Natural killer cell treated with Interleukin-12 subunit alpha and Interleukin-12 subunit beta and Interleukin-15 and Interleukin-18, amount 100 ng/mL, for 72 hours (primary cell): ENCODE measurements around the gene CPB1. TPM values are rescaled to one million over a fixed set of nuclear protein-coding genes. Genes with fewer than 3 reads are reported as not detected.

Experiments used
- ATAC-seq, 2 donors: fragments of 150-1000 bp; cut with Tn5 transposase in 1 of 2; sonication (Bioruptor Pico), chemical (Tn5 transposase) in 1 of 2; 2 replicates each; pipeline ENCODE4 v1.10.0; 2021
- DNase-seq: peaks from one replicate; pipeline ENCODE4 v3.0.0; 2022; ENCODE audit warnings: low spot score
- H3K27ac Mint-ChIP-seq, 2 donors: 1 replicate in 1 of 2; 2 replicates in 1 of 2; pipeline ENCODE4 v1.8.0; 2022; ENCODE audit warnings: mixed read lengths in 2 of 2, mild to moderate bottlenecking in 1 of 2, moderate library complexity in 1 of 2
- H3K27me3 Mint-ChIP-seq, 2 donors: 1 replicate in 1 of 2; 2 replicates in 1 of 2; pipeline ENCODE4 v1.8.0; 2022; ENCODE audit warnings: mixed read lengths in 2 of 2
- H3K36me3 Mint-ChIP-seq: one replicate; pipeline ENCODE4 v1.8.0; 2022; ENCODE audit warnings: mixed read lengths
- H3K4me1 Mint-ChIP-seq, 2 donors: 1 replicate in 1 of 2; 2 replicates in 1 of 2; pipeline ENCODE4 v1.8.0; 2022; ENCODE audit warnings: low read depth in 2 of 2, mixed read lengths in 2 of 2, mild to moderate bottlenecking in 1 of 2
- H3K4me3 Mint-ChIP-seq: one replicate; pipeline ENCODE4 v1.8.0; 2022; ENCODE audit warnings: mixed read lengths
- H3K9me3 Mint-ChIP-seq: 2 replicates; pipeline ENCODE4 v1.8.0; 2022; ENCODE audit warnings: mixed read lengths
- total RNA-seq, 2 donors: library from RNA; stranded (reverse); gene quantifications; one replicate each; pipeline ENCODE4 v1.2.3, GENCODE V29; 2022

Gene CPB1
- total RNA-seq, 2 donors from 2014 or later = not detected

GRCh38 chr3:148879256-148879655, 51.6 kb downstream of the CPB1 start:
- ATAC-seq = no peak
- Mint-ChIP-seq H3K36me3 (no peaks in the 10 kb centered on the region), H3K27me3 (peaks cover 8 to 16% of the 10 kb centered on the region in 2 donors), H3K9me3 (no peaks in the 10 kb centered on the region), H3K27ac (no peak overlapping the region), H3K4me3 (no peak overlapping the region), H3K4me1 (no peaks in the 10 kb centered on the region)
- no peak for DNase-seq

DNA sequence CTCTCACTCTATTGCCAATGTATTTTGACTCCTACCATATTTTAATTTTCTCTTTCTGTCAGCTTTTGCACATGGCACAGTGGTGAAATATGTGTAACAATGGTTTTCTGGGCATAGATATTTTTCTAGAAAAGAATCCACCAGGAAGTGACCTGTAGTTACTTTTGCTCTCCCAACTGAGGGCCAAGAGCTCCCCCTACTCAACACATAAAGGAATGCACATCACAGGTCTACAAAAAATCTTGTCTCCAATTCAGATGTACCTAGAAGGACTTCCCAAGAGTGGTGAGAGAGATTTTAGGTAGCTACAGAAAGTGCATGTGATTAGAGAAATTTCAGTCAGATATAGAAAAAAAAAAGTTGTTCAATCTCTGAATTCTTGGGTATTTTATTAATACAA, 53.1 kb downstream of the CPB1 start:
- no peaks in the 10 kb centered on the region for H3K4me1 Mint-ChIP-seq
- H3K27ac Mint-ChIP-seq = no peak overlapping the region
- H3K27me3 Mint-ChIP-seq = peaks cover 5 to 23% of the 10 kb centered on the region in 2 donors
- no peak overlapping the region for H3K4me3 Mint-ChIP-seq
- no peak for DNase-seq
- ATAC-seq = no peak
- H3K36me3 Mint-ChIP-seq = no peaks in the 10 kb centered on the region
- no peaks in the 10 kb centered on the region for H3K9me3 Mint-ChIP-seq

- Mint-ChIP-seq H3K27me3 (peaks cover 5 to 23% of the 10 kb centered on the region in 2 donors), H3K4me1 (no peaks in the 10 kb centered on the region), H3K9me3 (no peaks in the 10 kb centered on the region), H3K4me3 (no peak overlapping the region), H3K36me3 (no peaks in the 10 kb centered on the region), H3K27ac (no peak overlapping the region)
- ATAC-seq (no peak), DNase-seq (no peak)
Observed at GRCh38 chr3:148881286-148881685, 53.7 kb downstream of the CPB1 start.

DNA sequence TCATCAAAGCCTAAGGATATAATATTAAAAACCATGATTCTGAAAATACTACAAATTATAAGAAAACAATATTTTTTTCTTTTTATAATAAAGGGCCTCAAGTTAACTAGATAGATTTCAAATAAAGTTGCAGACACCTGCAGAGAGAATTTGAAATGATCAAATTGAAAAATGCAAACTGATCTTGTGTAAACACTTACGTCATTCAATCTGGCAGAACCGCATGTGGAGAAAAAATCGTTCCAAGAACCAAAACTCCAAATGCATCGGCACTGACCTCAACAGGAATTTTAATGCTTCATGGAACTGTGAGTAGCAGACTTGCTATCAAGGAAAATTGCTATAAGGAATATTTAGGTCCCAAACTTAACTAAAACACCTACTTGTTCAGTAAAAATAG, 54.7 kb downstream of the CPB1 start:
- Mint-ChIP-seq H3K27me3 (peaks cover 2 to 23% of the 10 kb centered on the region in 2 donors), H3K36me3 (no peaks in the 10 kb centered on the region), H3K9me3 (no peaks in the 10 kb centered on the region), H3K27ac (no peak overlapping the region), H3K4me3 (no peak overlapping the region), H3K4me1 (no peaks in the 10 kb centered on the region)
- DNase-seq (no peak), ATAC-seq (no peak)

DNA sequence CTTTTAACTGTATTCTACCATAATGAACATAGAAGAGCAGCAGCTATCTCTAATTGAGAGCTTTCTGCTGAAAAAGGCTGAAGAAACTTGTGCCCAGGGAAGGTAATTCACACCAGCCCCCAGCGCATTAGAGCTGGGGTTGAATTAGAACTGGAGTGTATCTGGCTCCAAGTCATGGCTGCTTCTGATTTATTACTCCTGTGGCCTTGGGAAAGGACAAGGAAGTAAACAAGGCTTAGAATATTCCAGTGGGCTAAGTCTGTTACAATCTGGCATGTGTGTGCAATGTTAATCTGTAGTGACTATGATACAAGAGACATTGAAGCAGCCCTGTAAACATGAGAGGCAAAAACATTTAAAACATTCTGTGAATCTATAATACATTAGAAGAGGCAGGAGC, 55.6 kb downstream of the CPB1 start:
- Mint-ChIP-seq H3K27ac (no peak overlapping the region), H3K27me3 (peaks cover 2 to 23% of the 10 kb centered on the region in 2 donors), H3K9me3 (no peaks in the 10 kb centered on the region), H3K4me3 (no peak overlapping the region), H3K36me3 (no peaks in the 10 kb centered on the region), H3K4me1 (no peaks in the 10 kb centered on the region)
- DNase-seq = no peak
- ATAC-seq = no peak

DNA sequence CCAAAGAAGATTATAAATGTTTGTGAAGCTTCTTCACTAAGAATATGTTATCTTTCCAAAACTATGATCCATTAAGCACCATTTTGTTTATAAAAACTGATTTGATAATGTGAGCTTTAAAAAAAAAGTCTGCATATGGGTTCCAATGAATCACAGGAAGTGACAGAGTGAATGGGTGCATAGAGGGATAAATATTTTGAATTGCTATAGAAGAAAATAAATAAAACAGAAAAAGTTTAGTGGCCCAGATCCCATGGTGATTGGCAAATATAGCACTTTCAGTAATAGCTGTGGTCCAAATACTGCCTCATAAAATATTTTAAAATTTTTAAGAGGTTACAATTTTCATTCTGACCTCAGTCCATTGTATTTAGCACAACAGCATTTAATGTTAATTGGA, 56.6 kb downstream of the CPB1 start:
- no peak for DNase-seq
- no peak for ATAC-seq
- no peaks in the 10 kb centered on the region for H3K36me3 Mint-ChIP-seq
- H3K27me3 Mint-ChIP-seq = peaks cover 9 to 17% of the 10 kb centered on the region in 2 donors
- H3K4me3 Mint-ChIP-seq = no peak overlapping the region
- H3K27ac Mint-ChIP-seq = no peak overlapping the region
- H3K4me1 Mint-ChIP-seq = no peaks in the 10 kb centered on the region
- no peaks in the 10 kb centered on the region for H3K9me3 Mint-ChIP-seq

GRCh38 chr3:148889828-148890227, 62.2 kb downstream of the CPB1 start:
- H3K9me3 Mint-ChIP-seq = no peaks in the 10 kb centered on the region
- no peak for ATAC-seq
- DNase-seq = no peak
- H3K4me3 Mint-ChIP-seq = no peak overlapping the region
- H3K36me3 Mint-ChIP-seq = no peaks in the 10 kb centered on the region
- H3K27ac Mint-ChIP-seq = no peak overlapping the region
- peaks cover 13 to 27% of the 10 kb centered on the region in 2 donors for H3K27me3 Mint-ChIP-seq
- H3K4me1 Mint-ChIP-seq = no peaks in the 10 kb centered on the region

- H3K27ac Mint-ChIP-seq = no peak overlapping the region
- H3K9me3 Mint-ChIP-seq = no peaks in the 10 kb centered on the region
- H3K4me3 Mint-ChIP-seq = no peak overlapping the region
- ATAC-seq (no peak), DNase-seq (no peak)
- peaks cover 10 to 33% of the 10 kb centered on the region in 2 donors for H3K27me3 Mint-ChIP-seq
- H3K36me3 Mint-ChIP-seq = no peaks in the 10 kb centered on the region
- no peaks in the 10 kb centered on the region for H3K4me1 Mint-ChIP-seq
Observed at GRCh38 chr3:148896062-148896461, 68.5 kb downstream of the CPB1 start.

DNA sequence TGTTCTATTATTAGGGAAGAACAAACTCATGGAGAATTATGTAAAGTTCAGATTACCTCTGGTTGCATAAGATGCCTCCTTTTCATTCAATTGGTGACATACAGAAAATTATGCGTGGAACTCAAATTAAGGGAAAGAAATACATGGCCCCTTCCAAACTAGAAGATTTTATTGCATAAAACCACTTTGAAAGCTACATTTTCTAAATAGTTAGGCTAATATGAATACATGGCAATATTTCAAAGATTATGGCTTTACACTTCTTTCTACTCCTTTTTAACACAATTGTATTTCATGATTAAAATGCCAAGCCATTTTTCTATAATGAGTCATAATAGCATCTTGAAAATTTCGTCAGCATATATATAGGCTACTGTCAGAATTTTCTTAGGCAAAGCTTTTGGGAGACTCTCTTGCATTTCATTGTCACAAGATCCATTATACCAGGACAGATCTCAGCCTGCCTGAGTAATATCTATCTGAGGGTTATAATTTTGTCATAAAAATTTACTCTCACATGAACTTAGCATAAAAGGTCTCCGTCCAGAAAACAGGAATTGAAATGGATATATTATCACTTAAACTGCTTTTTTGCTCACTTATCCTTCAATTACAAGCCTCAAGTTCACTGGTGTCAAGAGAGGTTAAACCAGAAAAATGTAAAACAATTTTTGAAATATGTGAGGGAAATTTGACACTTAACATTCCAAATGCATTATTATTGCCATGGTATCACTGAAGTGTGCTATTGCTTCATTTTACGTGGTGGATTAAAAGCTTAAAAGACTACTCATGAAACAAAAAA, 74.6 kb downstream of the CPB1 start:
- H3K9me3 Mint-ChIP-seq = no peaks in the 10 kb centered on the region

DNA sequence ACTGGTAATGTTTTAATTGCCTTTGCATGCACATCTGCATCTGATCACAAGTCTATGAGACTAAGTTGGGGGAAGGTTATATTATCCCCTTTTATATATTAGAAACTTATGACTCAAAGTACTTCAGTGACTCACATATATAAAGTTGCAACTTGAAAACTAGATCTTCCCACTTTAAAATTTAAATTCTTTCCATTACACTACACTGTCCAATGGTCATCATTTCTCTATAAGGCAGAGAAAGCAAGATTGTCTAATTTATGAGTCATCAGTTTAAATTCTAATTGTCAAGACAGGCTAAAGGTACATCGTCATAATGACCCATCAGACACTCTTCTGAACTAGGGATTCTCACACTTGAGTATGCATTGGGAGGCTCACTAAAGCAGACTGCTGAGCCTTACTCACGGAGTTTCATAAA, 75.4 kb downstream of the CPB1 start:
- no peak overlapping the region for H3K4me3 Mint-ChIP-seq
- H3K36me3 Mint-ChIP-seq = no peaks in the 10 kb centered on the region
- no peak overlapping the region for H3K27ac Mint-ChIP-seq
- H3K9me3 Mint-ChIP-seq = no peaks in the 10 kb centered on the region
- ATAC-seq (no peak), DNase-seq (no peak)
- peaks cover 0 to 11% of the 10 kb centered on the region in 2 donors for H3K27me3 Mint-ChIP-seq
- no peaks in the 10 kb centered on the region for H3K4me1 Mint-ChIP-seq

More for the DNA sequence above, 74.6 kb downstream of the CPB1 start:
- DNase-seq = no peak
- H3K27me3 Mint-ChIP-seq = peaks cover 3 to 7% of the 10 kb centered on the region in 2 donors
- ATAC-seq = no peak
- no peak overlapping the region for H3K27ac Mint-ChIP-seq
- H3K4me3 Mint-ChIP-seq = no peak overlapping the region
- H3K4me1 Mint-ChIP-seq = no peaks in the 10 kb centered on the region
- no peaks in the 10 kb centered on the region for H3K36me3 Mint-ChIP-seq

DNA sequence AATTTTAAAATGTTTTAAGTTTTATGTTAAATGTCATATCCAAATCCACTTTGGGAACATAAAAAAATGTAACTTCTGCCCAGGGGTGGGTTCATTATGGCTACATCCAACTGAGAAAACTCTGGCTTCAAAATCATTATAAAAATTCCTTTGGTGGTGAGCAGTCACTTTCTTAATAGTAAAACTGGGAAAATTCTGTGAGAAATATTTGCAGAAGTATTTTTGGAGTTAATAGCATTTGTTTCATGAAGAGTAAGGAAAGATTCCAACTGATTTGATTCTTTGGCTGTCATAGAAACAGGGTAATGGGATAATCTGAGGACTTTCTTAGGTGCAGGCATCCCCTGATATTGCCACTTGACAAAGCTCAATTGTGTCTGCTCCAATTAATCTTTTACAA, 76.3 kb downstream of the CPB1 start:
- Mint-ChIP-seq H3K4me1 (no peaks in the 10 kb centered on the region), H3K27ac (no peak overlapping the region)

DNA sequence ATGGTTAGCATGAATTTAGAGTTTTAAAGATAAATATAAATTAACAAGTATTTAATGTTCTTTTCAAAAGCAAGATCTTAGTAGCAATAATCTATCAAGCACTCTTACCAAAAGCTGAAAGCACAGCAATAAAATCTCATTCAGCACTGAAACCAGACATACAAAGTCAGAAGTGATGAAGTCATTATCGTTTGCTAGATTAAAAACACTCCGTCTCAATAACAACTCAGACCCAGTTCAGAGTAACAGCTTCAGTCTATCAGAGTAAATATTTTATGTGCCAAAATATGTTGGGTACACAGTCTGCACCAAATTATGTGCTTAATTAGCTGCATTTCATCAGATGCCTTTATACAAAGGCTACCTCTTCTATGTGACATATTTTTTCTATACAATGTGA, 79.1 kb downstream of the CPB1 start:
- no peak for DNase-seq
- ATAC-seq = no peak
- Mint-ChIP-seq H3K9me3 (no peaks in the 10 kb centered on the region), H3K27me3 (peaks cover 7 to 26% of the 10 kb centered on the region in 2 donors), H3K27ac (no peak overlapping the region), H3K4me3 (no peak overlapping the region), H3K4me1 (no peaks in the 10 kb centered on the region), H3K36me3 (no peaks in the 10 kb centered on the region)

More for the DNA sequence above, 76.3 kb downstream of the CPB1 start:
- Mint-ChIP-seq H3K9me3 (no peaks in the 10 kb centered on the region), H3K36me3 (no peaks in the 10 kb centered on the region), H3K4me3 (no peak overlapping the region), H3K27me3 (peaks cover 3 to 18% of the 10 kb centered on the region in 2 donors)
- DNase-seq (no peak), ATAC-seq (no peak)
